Measurements from ENCODE around the gene ARHGAP25.

Gene ARHGAP25

DNA sequence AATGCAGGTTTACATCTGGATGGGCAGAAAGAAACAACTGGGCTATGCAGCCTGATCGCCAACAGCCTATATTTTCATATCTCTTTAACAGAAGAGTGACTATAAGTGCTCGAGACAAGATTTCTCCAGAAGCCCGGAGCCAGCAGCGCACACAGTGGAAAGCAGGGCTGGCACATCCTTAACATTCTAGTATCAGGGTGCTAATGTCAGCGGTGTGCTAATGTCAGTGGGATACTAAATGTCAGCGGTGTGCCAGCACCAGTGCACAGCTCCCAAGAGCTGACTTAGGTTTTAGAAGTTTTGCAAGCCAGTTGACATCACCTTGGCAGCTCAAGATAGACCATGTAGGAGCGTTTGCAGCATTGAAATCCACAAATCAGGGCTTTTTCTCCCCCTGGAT lies 128.3 kb downstream of the ARHGAP25 start:
- no peak for TF ChIP-seq CTCF (conservative IDR thresholded peaks at IDR 0.05; ENCODE audit: low read depth, low read length)
- no peak for DNase-seq (ENCODE audit: low read depth)
- no peak overlapping the region for H3K4me3 ChIP-seq (ENCODE audit: low read depth, low read length)

DNA sequence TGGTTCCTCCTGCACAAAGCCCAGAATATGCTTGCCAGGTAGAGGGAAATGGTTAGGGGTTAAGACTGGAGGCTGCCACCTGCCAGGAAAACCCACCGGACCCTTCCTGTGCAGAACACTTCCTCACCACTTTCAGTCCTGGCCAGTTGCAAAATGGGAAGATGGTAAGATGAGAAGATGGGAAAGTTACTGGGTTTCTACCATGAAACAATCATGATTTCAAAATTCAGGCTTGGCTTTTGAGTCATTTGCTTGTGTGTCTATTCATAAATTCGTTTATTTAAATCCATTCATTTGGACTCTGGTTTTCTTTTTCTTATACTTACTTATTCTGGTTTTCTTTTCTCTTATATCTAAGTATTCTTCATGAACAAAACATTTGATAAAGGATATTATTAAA lies 129.4 kb downstream of the ARHGAP25 start:
- no peak for TF ChIP-seq CTCF (conservative IDR thresholded peaks at IDR 0.05; ENCODE audit: low read depth, low read length)
- no peak overlapping the region for H3K4me3 ChIP-seq (ENCODE audit: low read depth, low read length)
- DNase-seq (ENCODE audit: low read depth), result no peak

GRCh38 chr2:68865108-68865507 lies 130.5 kb downstream of the ARHGAP25 start:
- TF ChIP-seq CTCF (conservative IDR thresholded peaks at IDR 0.05; ENCODE audit: low read depth, low read length), result no peak
- DNase-seq (ENCODE audit: low read depth), result no peak
- no peak overlapping the region for H3K4me3 ChIP-seq (ENCODE audit: low read depth, low read length)

- no peak for TF ChIP-seq CTCF (conservative IDR thresholded peaks at IDR 0.05; ENCODE audit: low read depth, low read length)
- no peak for DNase-seq (ENCODE audit: low read depth)
- H3K4me3 ChIP-seq (ENCODE audit: low read depth, low read length), result no peak overlapping the region
Observed at GRCh38 chr2:68870215-68870614, 135.6 kb downstream of the ARHGAP25 start.

GRCh38 chr2:68871159-68871764 lies 136.7 kb downstream of the ARHGAP25 start, which contains the start of gene BMP10:
Gene BMP10, minus strand, starts transcription at chr2:68871397. Its CDS starts 39 bp downstream, at chr2:68871358.
- TF ChIP-seq CTCF (conservative IDR thresholded peaks at IDR 0.05; ENCODE audit: low read depth, low read length), result no peak
- DNase-seq (ENCODE audit: low read depth), result no peak

More at GRCh38 chr2:68871159-68871764, 136.7 kb downstream of the ARHGAP25 start, which contains the start of gene BMP10:
- no peak within 1 kb of the TSS for H3K4me3 ChIP-seq (ENCODE audit: low read depth, low read length)

Data from choroid plexus epithelial cell (primary cell).